Uterus (tissue), 2 donors: Measurements from ENCODE around the gene AKT3.

Source experiments
- CTCF ChIP-seq, 4 experiments: fragments of 200-600 bp in 2 of 4; fragments of 450-650 bp in 2 of 4; sonication (generic) in 2 of 4; IDR thresholded peaks; one replicate each; pipeline ENCODE4 v1.5.1; 2016 to 2019; ENCODE audit warnings: antibody characterized with exemption in 4 of 4, mild to moderate bottlenecking in 2 of 4, moderate library complexity in 1 of 4
- POLR2A ChIP-seq, 2 donors: fragments of 450-650 bp; IDR thresholded peaks; one replicate each; pipeline ENCODE4 v1.6.1; 2016; ENCODE audit warnings: antibody characterized with exemption in 2 of 2, mild to moderate bottlenecking in 1 of 2, moderate library complexity in 1 of 2

GRCh38 chr1:243798726-243799125, 51.3 kb downstream of the AKT3 start:
- TF ChIP-seq CTCF (IDR thresholded peaks at IDR 0.05): no peak
- no peak for TF ChIP-seq POLR2A (IDR thresholded peaks at IDR 0.05)
